ENCODE measurements around the gene E2F7. TPM values are rescaled to one million over a fixed set of nuclear protein-coding genes. Genes with fewer than 3 reads are reported as not detected.
"Not testable (repeated sequence)": the region's sequence is repeated elsewhere in the genome, so short reads cannot be mapped to it uniquely, and the experiment has no call there.

E2F7 gene
- total and polyA plus RNA-seq, 7 donors, result 0.03 to 0.76 (median 0.09) TPM; not detected in 3

DNA sequence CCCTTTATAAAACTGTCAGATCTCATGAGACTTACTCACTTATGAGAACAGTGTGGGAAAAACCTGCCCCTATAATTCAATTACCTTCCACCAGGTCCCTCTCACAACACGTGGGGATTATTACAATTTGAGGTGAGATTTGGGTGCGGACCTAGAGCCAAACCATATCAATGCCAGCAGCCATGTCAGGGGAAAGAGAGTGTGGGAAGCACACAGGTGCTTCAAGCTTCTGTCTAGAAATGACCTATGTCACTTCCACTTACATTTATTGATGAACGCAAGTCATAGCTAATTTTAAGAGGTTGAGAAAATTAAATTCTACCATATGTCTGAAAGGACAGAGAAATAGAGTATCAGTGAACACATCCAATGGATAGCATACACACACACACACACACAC lies 32.5 kb upstream of the E2F7 start:
- 89 to 97% (median 90%) methylated on average over 3 of the region's 3 CpGs for WGBS, 3 donors
- TF ChIP-seq, protein P1, sequence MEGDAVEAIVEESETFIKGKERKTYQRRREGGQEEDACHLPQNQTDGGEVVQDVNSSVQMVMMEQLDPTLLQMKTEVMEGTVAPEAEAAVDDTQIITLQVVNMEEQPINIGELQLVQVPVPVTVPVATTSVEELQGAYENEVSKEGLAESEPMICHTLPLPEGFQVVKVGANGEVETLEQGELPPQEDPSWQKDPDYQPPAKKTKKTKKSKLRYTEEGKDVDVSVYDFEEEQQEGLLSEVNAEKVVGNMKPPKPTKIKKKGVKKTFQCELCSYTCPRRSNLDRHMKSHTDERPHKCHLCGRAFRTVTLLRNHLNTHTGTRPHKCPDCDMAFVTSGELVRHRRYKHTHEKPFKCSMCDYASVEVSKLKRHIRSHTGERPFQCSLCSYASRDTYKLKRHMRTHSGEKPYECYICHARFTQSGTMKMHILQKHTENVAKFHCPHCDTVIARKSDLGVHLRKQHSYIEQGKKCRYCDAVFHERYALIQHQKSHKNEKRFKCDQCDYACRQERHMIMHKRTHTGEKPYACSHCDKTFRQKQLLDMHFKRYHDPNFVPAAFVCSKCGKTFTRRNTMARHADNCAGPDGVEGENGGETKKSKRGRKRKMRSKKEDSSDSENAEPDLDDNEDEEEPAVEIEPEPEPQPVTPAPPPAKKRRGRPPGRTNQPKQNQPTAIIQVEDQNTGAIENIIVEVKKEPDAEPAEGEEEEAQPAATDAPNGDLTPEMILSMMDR (IDR thresholded peaks at IDR 0.05), result no peak

GRCh38 chr12:77092227-77092626 lies 26.9 kb upstream of the E2F7 start:
- H3K27me3 ChIP-seq (ENCODE audit: insufficient read depth in 3 of 3, low read length in 2 of 3); ATAC-seq; H3K4me3 ChIP-seq; H3K4me1 ChIP-seq; H3K9me3 ChIP-seq; DNase-seq; intact Hi-C loops (cut with DNase I); H3K36me3 ChIP-seq (ENCODE audit: insufficient read depth in 1 of 2, low read depth in 1 of 2); H3K27ac ChIP-seq: not testable (repeated sequence)
- WGBS, 3 donors, result 58 to 93% (median 73%) methylated on average over 2 to 3 of the region's 3 CpGs

More for the DNA sequence above, 32.5 kb upstream of the E2F7 start:
- H3K27ac ChIP-seq, result no peak overlapping the region
- DNase-seq (no peak), ATAC-seq (no peak)
- H3K4me1 ChIP-seq, result no peaks in the 10 kb centered on the region
- intact Hi-C loops (cut with DNase I), result no loop called here
- no peak overlapping the region for H3K4me3 ChIP-seq
- H3K36me3 ChIP-seq (ENCODE audit: insufficient read depth in 1 of 2, low read depth in 1 of 2), result no peaks in the 10 kb centered on the region
- no peaks in the 10 kb centered on the region for H3K9me3 ChIP-seq
- peaks cover 0 to 1% (median 0%) of the 10 kb centered on the region in 3 donors for H3K27me3 ChIP-seq (ENCODE audit: insufficient read depth in 3 of 3, low read length in 2 of 3)

DNA sequence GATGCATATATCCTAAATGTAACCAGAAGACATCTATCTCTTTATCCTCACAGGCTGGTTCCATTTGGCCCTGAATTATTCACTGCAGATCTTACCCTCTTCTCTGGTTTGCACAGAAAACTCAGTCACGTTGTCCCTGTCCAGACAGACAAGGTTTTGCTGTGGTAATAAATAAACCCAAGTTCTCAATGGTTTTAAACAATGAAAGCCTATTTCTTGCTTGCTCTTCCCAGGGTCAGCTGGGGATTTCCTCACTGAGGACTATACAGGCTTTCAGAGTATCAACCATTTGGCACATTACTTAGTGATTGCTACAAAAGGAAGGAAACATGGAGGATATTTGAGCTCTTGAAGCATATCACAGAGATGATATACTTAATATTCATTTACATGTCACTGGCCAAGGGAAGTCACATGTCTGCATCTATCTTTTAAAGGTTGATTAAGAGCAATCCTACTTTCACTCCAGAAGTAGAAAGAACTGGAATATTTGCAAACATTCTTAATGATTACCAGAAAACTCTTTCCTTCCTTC lies 24.4 kb upstream of the E2F7 start:
- H3K27ac ChIP-seq, result no peak overlapping the region
- DNase-seq (no peak), ATAC-seq (no peak)
- WGBS, 3 donors, result 20 to 24% (median 20%) methylated on average over 1 of the region's 1 CpG
- no peaks in the 10 kb centered on the region for H3K9me3 ChIP-seq
- intact Hi-C loops (cut with DNase I), result no loop called here
- H3K4me3 ChIP-seq, result no peak overlapping the region
- H3K36me3 ChIP-seq (ENCODE audit: insufficient read depth in 1 of 2, low read depth in 1 of 2), result no peaks in the 10 kb centered on the region
- TF ChIP-seq, protein P1 (IDR thresholded peaks at IDR 0.05), result no peak
- H3K27me3 ChIP-seq (ENCODE audit: insufficient read depth in 3 of 3, low read length in 2 of 3), result no peaks in the 10 kb centered on the region
- H3K4me1 ChIP-seq, result no peaks in the 10 kb centered on the region

GRCh38 chr12:77087427-77087826 lies 22.1 kb upstream of the E2F7 start:
- Histone ChIP-seq H3K27ac (no peak overlapping the region), H3K4me1 (no peaks in the 10 kb centered on the region), H3K4me3 (no peak overlapping the region), H3K27me3 (ENCODE audit: insufficient read depth in 3 of 3, low read length in 2 of 3) (no peaks in the 10 kb centered on the region), H3K36me3 (ENCODE audit: insufficient read depth in 1 of 2, low read depth in 1 of 2) (no peaks in the 10 kb centered on the region), H3K9me3 (no peaks in the 10 kb centered on the region)
- TF ChIP-seq, protein P1 (IDR thresholded peaks at IDR 0.05), result no peak
- no peak for ATAC-seq
- intact Hi-C loops (cut with DNase I), result no loop called here
- DNase-seq, result no peak
- WGBS, 3 donors, result 39 to 58% (median 56%) methylated on average over 4 of the region's 4 CpGs

DNA sequence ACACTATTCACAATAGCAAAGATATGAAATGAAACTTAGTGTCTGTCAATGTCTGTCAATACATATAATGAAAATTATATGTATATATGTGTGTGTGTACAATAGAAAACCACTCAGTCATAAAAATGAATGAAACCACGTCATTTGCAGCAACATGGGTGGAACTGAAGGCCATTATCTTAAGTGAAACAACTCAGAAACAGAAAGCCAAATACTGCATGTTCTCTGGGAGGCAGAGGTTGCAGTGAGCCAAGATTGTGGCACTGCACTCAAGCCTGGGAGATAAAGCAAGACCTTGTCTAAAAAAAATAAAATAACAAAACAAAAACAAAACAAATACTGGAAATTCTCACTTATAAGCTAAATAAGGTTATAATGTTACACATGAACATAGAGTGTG lies 16.7 kb upstream of the E2F7 start:
- H3K4me3 ChIP-seq, result no peak overlapping the region
- intact Hi-C loops (cut with DNase I), result no loop called here
- DNase-seq (no peak), ATAC-seq (no peak)
- no peaks in the 10 kb centered on the region for H3K27me3 ChIP-seq (ENCODE audit: insufficient read depth in 3 of 3, low read length in 2 of 3)
- TF ChIP-seq, protein P1 (IDR thresholded peaks at IDR 0.05), result no peak
- H3K27ac ChIP-seq, result no peak overlapping the region
- H3K9me3 ChIP-seq, result no peaks in the 10 kb centered on the region
- H3K36me3 ChIP-seq (ENCODE audit: insufficient read depth in 1 of 2, low read depth in 1 of 2), result no peaks in the 10 kb centered on the region
- whole genome bisulfite sequencing, 3 donors, result 44 to 75% (median 50%) methylated on average over 1 of the region's 1 CpG
- no peaks in the 10 kb centered on the region for H3K4me1 ChIP-seq

All from psoas muscle (tissue), 8 donors.